MM.1S (cell line): ENCODE data around the gene AMZ2.
"Not testable (repeated sequence)": the region's sequence is repeated elsewhere in the genome, so short reads cannot be mapped to it uniquely, and the experiment has no call there.

Source experiments
- CTCF ChIP-seq: fragments of 300-600 bp; sonication (generic); IDR thresholded peaks from 2 replicates; pipeline ENCODE4 v1.5.1; 2016; ENCODE audit warnings: antibody characterized with exemption, low read length, mixed read lengths
- EZH2 ChIP-seq: fragments of 300-600 bp; sonication (generic); optimal IDR thresholded peaks from 2 replicates; pipeline ENCODE3; 2017; ENCODE audit warnings: low read depth, mild to moderate bottlenecking, antibody characterized with exemption, low read length, mixed read lengths

GRCh38 chr17:68202321-68202720 lies 45.5 kb upstream of the AMZ2 start:
- not testable (repeated sequence) for TF ChIP-seq CTCF, EZH2
